MM.1S (cell line): ENCODE measurements around the gene SAAL1.

Source experiments
- CTCF ChIP-seq: fragments of 300-600 bp; sonication (generic); IDR thresholded peaks from 2 replicates; pipeline ENCODE4 v1.5.1; 2016; ENCODE audit warnings: antibody characterized with exemption, low read length, mixed read lengths
- EZH2phosphoT487 ChIP-seq: fragments of 300-600 bp; sonication (generic); IDR thresholded peaks from 2 replicates; pipeline ENCODE4 v1.6.1; 2018; ENCODE audit warnings: antibody characterized with exemption, low read length

GRCh38 chr11:18132341-18132740, 26.5 kb upstream of the SAAL1 start, which contains the start of gene MRGPRX3:
- TF ChIP-seq CTCF: no peak
- no peak for TF ChIP-seq EZH2phosphoT487
